Stimulated activated CD4-positive, alpha-beta T cell treated with anti-CD3 and anti-CD28 coated beads, Interleukin-1b, Interleukin-23, amount 100 ng/mL, for 4 hours (primary cell): Measurements from ENCODE around the gene TENM4.

Source experiments
- DNase-seq, 2 donors: peaks; one replicate each; pipeline ENCODE4 v3.0.0-alpha.2; 2020; ENCODE audit warnings: low read depth in 2 of 2

Gene TENM4

GRCh38 chr11:79344753-79345294 is 96.0 kb downstream of the TENM4 start:
- DNase-seq: no peak

- no peak for DNase-seq
Observed at GRCh38 chr11:79342686-79343085, 98.1 kb downstream of the TENM4 start.

GRCh38 chr11:79342236-79342635 is 98.6 kb downstream of the TENM4 start:
- no peak for DNase-seq

- no peak for DNase-seq
Observed at GRCh38 chr11:79340535-79340934, 100.3 kb downstream of the TENM4 start.

GRCh38 chr11:79336797-79337517 is 103.9 kb downstream of the TENM4 start:
- no peak for DNase-seq

GRCh38 chr11:79335681-79336080 is 105.1 kb downstream of the TENM4 start:
- DNase-seq: no peak

GRCh38 chr11:79333355-79333754 is 107.5 kb downstream of the TENM4 start:
- no peak for DNase-seq

GRCh38 chr11:79332017-79332416 is 108.8 kb downstream of the TENM4 start:
- DNase-seq: no peak

GRCh38 chr11:79331203-79331901 is 109.5 kb downstream of the TENM4 start:
- DNase-seq: no peak

- no peak for DNase-seq
Observed at GRCh38 chr11:79330651-79331050, 110.2 kb downstream of the TENM4 start.

GRCh38 chr11:79329561-79329960 is 111.3 kb downstream of the TENM4 start:
- no peak for DNase-seq

- DNase-seq: no peak
Observed at GRCh38 chr11:79328402-79328801, 112.4 kb downstream of the TENM4 start.

- DNase-seq: no peak
Observed at GRCh38 chr11:79325851-79326250, 115.0 kb downstream of the TENM4 start.

GRCh38 chr11:79321263-79321662 is 119.6 kb downstream of the TENM4 start:
- no peak for DNase-seq

GRCh38 chr11:79314906-79315689 is 125.7 kb downstream of the TENM4 start:
- DNase-seq: no peak

- DNase-seq: no peak
Observed at GRCh38 chr11:79313530-79313913, 127.3 kb downstream of the TENM4 start.

- no peak for DNase-seq
Observed at GRCh38 chr11:79312617-79313529, 128.0 kb downstream of the TENM4 start.

GRCh38 chr11:79311461-79311860 is 129.4 kb downstream of the TENM4 start:
- no peak for DNase-seq

- no peak for DNase-seq
Observed at GRCh38 chr11:79309407-79309806, 131.4 kb downstream of the TENM4 start.

- DNase-seq: no peak
Observed at GRCh38 chr11:79308429-79308828, 132.4 kb downstream of the TENM4 start.

- no peak for DNase-seq
Observed at GRCh38 chr11:79304599-79305212, 136.1 kb downstream of the TENM4 start.
